ENCODE results near the gene NACC2. TPM values are rescaled to one million over a fixed set of nuclear protein-coding genes. Genes with fewer than 3 reads are reported as not detected.

NACC2 gene
- total RNA-seq, 1 donor from 2014 or later: 34.0 TPM

GRCh38 chr9:136093346-136093986 is 1.6 kb downstream of the NACC2 start:
- Histone ChIP-seq H4K20me1 (ENCODE audit: insufficient read depth, low read length) (peaks cover 57% of the 10 kb centered on the region), H3K4me2 (ENCODE audit: low read length) (peak overlapping the region; percentile 94), H3K9ac (ENCODE audit: low read length) (peak overlapping the region; percentile 75), H3K4me1 (ENCODE audit: insufficient read depth, low read length) (peaks cover 30% of the 10 kb centered on the region), H3K79me2 (ENCODE audit: insufficient read depth, low read length) (peaks cover 64% of the 10 kb centered on the region), H3K4me3 (ENCODE audit: insufficient read depth, low read depth, low read length) (peak overlapping the region; percentile 66), H3K27ac (ENCODE audit: low read depth, low read length) (no peak overlapping the region), H2AFZ (ENCODE audit: low read depth, low read length) (no peak overlapping the region), H3K36me3 (ENCODE audit: insufficient read depth, low read length) (no peaks in the 10 kb centered on the region), H3K9me3 (ENCODE audit: insufficient read depth, low read depth, low read length) (no peaks in the 10 kb centered on the region), H3K27me3 (ENCODE audit: insufficient read depth, low read length) (no peaks in the 10 kb centered on the region)
- peaks cover 3% of the 10 kb centered on the region for H3K36me3 Mint-ChIP-seq (ENCODE audit: low read depth, unreplicated experiment)
- H3K4me3 Mint-ChIP-seq (ENCODE audit: unreplicated experiment): peak overlapping the region; percentile 73
- TF ChIP-seq CTCF (IDR thresholded peaks at IDR 0.05; ENCODE audit: insufficient read depth, low read depth, low read length): no peak
- peaks cover 20% of the 10 kb centered on the region for H3K4me1 Mint-ChIP-seq (ENCODE audit: low read depth, unreplicated experiment)
- DNase-seq (ENCODE audit: low read depth) (no peak), FAIRE-seq (no peak)
- H3K27ac Mint-ChIP-seq (ENCODE audit: unreplicated experiment): peak overlapping the region; percentile 73
- no peaks in the 10 kb centered on the region for H3K9me3 Mint-ChIP-seq (ENCODE audit: unreplicated experiment)
- peaks cover 5% of the 10 kb centered on the region for H3K27me3 Mint-ChIP-seq (ENCODE audit: low read depth, unreplicated experiment)

- Mint-ChIP-seq H3K27me3 (ENCODE audit: low read depth, unreplicated experiment) (peaks cover 2% of the 10 kb centered on the region), H3K4me1 (ENCODE audit: low read depth, unreplicated experiment) (peaks cover 20% of the 10 kb centered on the region), H3K36me3 (ENCODE audit: low read depth, unreplicated experiment) (peaks cover 3% of the 10 kb centered on the region), H3K4me3 (ENCODE audit: unreplicated experiment) (peak overlapping the region; percentile 73), H3K27ac (ENCODE audit: unreplicated experiment) (peak overlapping the region; percentile 73), H3K9me3 (ENCODE audit: unreplicated experiment) (no peaks in the 10 kb centered on the region)
- H3K27me3 ChIP-seq (ENCODE audit: insufficient read depth, low read length): no peaks in the 10 kb centered on the region
- H3K9me3 ChIP-seq (ENCODE audit: insufficient read depth, low read depth, low read length): no peaks in the 10 kb centered on the region
- H3K79me2 ChIP-seq (ENCODE audit: insufficient read depth, low read length): peaks cover 71% of the 10 kb centered on the region
- no peak for DNase-seq (ENCODE audit: low read depth)
- no peak overlapping the region for H3K9ac ChIP-seq (ENCODE audit: low read length)
- H4K20me1 ChIP-seq (ENCODE audit: insufficient read depth, low read length): peaks cover 64% of the 10 kb centered on the region
- no peaks in the 10 kb centered on the region for H3K36me3 ChIP-seq (ENCODE audit: insufficient read depth, low read length)
- no peak for FAIRE-seq
- H3K27ac ChIP-seq (ENCODE audit: low read depth, low read length): no peak overlapping the region
- no peak for TF ChIP-seq CTCF (IDR thresholded peaks at IDR 0.05; ENCODE audit: insufficient read depth, low read depth, low read length)
- no peak for TF ChIP-seq EZH2 (IDR thresholded peaks at IDR 0.05; ENCODE audit: insufficient read depth, low read length)
- no peak overlapping the region for H3K4me3 ChIP-seq (ENCODE audit: insufficient read depth, low read depth, low read length)
- H3K4me1 ChIP-seq (ENCODE audit: insufficient read depth, low read length): peaks cover 30% of the 10 kb centered on the region
- H2AFZ ChIP-seq (ENCODE audit: low read depth, low read length): no peak overlapping the region
- H3K4me2 ChIP-seq (ENCODE audit: low read length): peak overlapping the region; percentile 94
Measured at GRCh38 chr9:136092741-136093140, 2.3 kb downstream of the NACC2 start.

DNA sequence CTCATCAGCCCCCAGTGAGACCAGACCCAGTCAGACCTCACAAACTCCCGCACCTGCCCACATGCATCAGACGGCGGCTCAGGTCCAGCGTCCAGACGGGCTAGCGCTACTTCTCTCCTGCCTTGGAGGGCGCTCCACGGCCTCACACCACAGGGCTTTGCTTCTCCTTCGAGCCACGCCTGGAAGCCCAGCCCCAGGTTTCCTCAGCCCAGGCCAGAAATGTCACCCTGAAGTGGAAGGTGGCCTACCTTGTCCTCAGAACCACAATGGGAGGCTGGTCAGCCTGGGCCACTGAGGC is 2.8 kb downstream of the NACC2 start:
- Histone ChIP-seq H3K79me2 (ENCODE audit: insufficient read depth, low read length) (peaks cover 76% of the 10 kb centered on the region), H3K9ac (ENCODE audit: low read length) (no peak overlapping the region), H3K27me3 (ENCODE audit: insufficient read depth, low read length) (no peaks in the 10 kb centered on the region), H2AFZ (ENCODE audit: low read depth, low read length) (no peak overlapping the region), H3K27ac (ENCODE audit: low read depth, low read length) (no peak overlapping the region), H3K9me3 (ENCODE audit: insufficient read depth, low read depth, low read length) (no peaks in the 10 kb centered on the region), H4K20me1 (ENCODE audit: insufficient read depth, low read length) (peaks cover 68% of the 10 kb centered on the region), H3K4me1 (ENCODE audit: insufficient read depth, low read length) (peaks cover 30% of the 10 kb centered on the region), H3K4me3 (ENCODE audit: insufficient read depth, low read depth, low read length) (no peak overlapping the region), H3K36me3 (ENCODE audit: insufficient read depth, low read length) (no peaks in the 10 kb centered on the region), H3K4me2 (ENCODE audit: low read length) (peak overlapping the region; percentile 94)
- Mint-ChIP-seq H3K4me3 (ENCODE audit: unreplicated experiment) (peak overlapping the region; percentile 73), H3K9me3 (ENCODE audit: unreplicated experiment) (no peaks in the 10 kb centered on the region), H3K27ac (ENCODE audit: unreplicated experiment) (peak overlapping the region; percentile 41), H3K27me3 (ENCODE audit: low read depth, unreplicated experiment) (no peaks in the 10 kb centered on the region), H3K4me1 (ENCODE audit: low read depth, unreplicated experiment) (peaks cover 20% of the 10 kb centered on the region), H3K36me3 (ENCODE audit: low read depth, unreplicated experiment) (peaks cover 3% of the 10 kb centered on the region)
- FAIRE-seq (no peak), DNase-seq (ENCODE audit: low read depth) (no peak)
- TF ChIP-seq EZH2 (IDR thresholded peaks at IDR 0.05; ENCODE audit: insufficient read depth, low read length) (no peak), CTCF (IDR thresholded peaks at IDR 0.05; ENCODE audit: insufficient read depth, low read depth, low read length) (no peak)

Measured in astrocyte (in vitro differentiated cells and primary cell).